Lower leg skin (tissue), 3 donors: ENCODE data around the gene CRYBG2.

Experiments
- POLR2A ChIP-seq, 2 donors: fragments of 450-650 bp; IDR thresholded peaks; one replicate each; pipeline ENCODE4 v1.6.1; 2016 to 2017; ENCODE audit warnings: antibody characterized with exemption in 2 of 2, mild to moderate bottlenecking in 1 of 2, moderate library complexity in 1 of 2
- TF ChIP-seq, protein P1 (sequence below), 3 donors: fragments of 450-650 bp; IDR thresholded peaks; one replicate each; pipeline ENCODE4 v1.5.1; 2016; ENCODE audit warnings: antibody characterized with exemption in 3 of 3, mild to moderate bottlenecking in 3 of 3, moderate library complexity in 2 of 3

DNA sequence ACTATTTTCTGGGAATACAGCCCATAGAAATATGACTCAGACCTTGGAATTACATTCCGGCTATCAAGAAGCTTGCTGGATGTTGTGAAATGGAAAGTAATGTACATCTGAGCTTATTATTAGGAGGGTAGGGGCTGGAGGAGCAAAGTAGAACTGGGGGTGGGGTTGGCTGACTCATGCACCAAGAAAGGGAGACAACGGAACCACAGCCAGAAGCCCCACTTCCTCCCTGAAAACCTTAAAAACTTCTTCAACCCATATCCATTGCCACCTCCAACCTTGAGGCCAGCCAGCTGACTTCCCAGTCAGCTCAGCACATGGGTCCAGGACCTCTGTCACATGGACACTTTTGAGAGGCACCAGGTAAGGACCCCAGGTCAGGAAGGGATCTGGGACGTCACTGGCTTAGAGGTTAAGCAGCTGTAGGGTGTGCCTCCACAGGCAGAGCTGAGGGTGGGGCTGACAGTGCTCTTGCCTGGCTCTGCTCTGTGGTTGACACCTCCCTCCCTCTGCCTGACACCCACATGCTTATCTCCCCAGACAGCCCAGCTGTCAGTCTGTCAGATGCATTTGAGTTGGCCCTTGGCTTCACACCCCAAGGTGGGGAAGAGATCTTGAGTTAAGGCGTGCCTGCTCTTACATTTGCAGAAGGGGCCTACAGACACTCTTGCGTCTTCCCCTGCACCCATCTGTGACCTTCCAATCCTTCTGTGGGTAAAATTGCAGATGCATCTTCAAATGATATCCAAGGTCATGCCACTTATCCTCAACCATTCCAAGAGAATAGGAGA, 24.4 kb upstream of the CRYBG2 start:
- TF ChIP-seq, protein P1, sequence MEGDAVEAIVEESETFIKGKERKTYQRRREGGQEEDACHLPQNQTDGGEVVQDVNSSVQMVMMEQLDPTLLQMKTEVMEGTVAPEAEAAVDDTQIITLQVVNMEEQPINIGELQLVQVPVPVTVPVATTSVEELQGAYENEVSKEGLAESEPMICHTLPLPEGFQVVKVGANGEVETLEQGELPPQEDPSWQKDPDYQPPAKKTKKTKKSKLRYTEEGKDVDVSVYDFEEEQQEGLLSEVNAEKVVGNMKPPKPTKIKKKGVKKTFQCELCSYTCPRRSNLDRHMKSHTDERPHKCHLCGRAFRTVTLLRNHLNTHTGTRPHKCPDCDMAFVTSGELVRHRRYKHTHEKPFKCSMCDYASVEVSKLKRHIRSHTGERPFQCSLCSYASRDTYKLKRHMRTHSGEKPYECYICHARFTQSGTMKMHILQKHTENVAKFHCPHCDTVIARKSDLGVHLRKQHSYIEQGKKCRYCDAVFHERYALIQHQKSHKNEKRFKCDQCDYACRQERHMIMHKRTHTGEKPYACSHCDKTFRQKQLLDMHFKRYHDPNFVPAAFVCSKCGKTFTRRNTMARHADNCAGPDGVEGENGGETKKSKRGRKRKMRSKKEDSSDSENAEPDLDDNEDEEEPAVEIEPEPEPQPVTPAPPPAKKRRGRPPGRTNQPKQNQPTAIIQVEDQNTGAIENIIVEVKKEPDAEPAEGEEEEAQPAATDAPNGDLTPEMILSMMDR (IDR thresholded peaks at IDR 0.05), result no peak
- TF ChIP-seq POLR2A (IDR thresholded peaks at IDR 0.05), result no peak
